ENCODE data around the gene GALNTL6. TPM values are rescaled to one million over a fixed set of nuclear protein-coding genes. Genes with fewer than 3 reads are reported as not detected.

The GALNTL6 gene
- total RNA-seq, 4 donors from 2014 or later, result 0.26 to 4.0 (median 1.5) TPM; not detected in 1

- H3K27ac ChIP-seq, result no peak overlapping the region
- H3K9me3 ChIP-seq, result no peaks in the 10 kb centered on the region
- no peak for TF ChIP-seq POLR2A (IDR thresholded peaks at IDR 0.05)
- no peak for TF ChIP-seq POLR2AphosphoS5 (IDR thresholded peaks at IDR 0.05)
- no peaks in the 10 kb centered on the region for H3K4me1 ChIP-seq
- no peak overlapping the region for H3K4me3 ChIP-seq
- DNase-seq (ENCODE audit: low spot score in 2 of 2), result no peak
- H3K36me3 ChIP-seq, result no peaks in the 10 kb centered on the region
- WGBS, result 85% methylated on average over 2 of the region's 2 CpGs
- H3K27me3 ChIP-seq, result no peaks in the 10 kb centered on the region
Observed at GRCh38 chr4:172045981-172046380, 232.8 kb downstream of the GALNTL6 start.

- no peaks in the 10 kb centered on the region for H3K27me3 ChIP-seq
- H3K36me3 ChIP-seq, result no peaks in the 10 kb centered on the region
- H3K27ac ChIP-seq, result no peak overlapping the region
- no peaks in the 10 kb centered on the region for H3K4me1 ChIP-seq
- WGBS, result 87% methylated on average over 1 of the region's 1 CpG
- DNase-seq (ENCODE audit: low spot score in 2 of 2), result no peak
- no peaks in the 10 kb centered on the region for H3K9me3 ChIP-seq
- no peak overlapping the region for H3K4me3 ChIP-seq
- no peak for TF ChIP-seq POLR2A (IDR thresholded peaks at IDR 0.05)
- no peak for TF ChIP-seq POLR2AphosphoS5 (IDR thresholded peaks at IDR 0.05)
- TF ChIP-seq EP300 (IDR thresholded peaks at IDR 0.05), result no peak
- TF ChIP-seq CTCF (IDR thresholded peaks at IDR 0.05), result no peak
Observed at GRCh38 chr4:172048666-172049065, 235.5 kb downstream of the GALNTL6 start.

GRCh38 chr4:172050911-172051310, 237.7 kb downstream of the GALNTL6 start:
- no peak for TF ChIP-seq EP300 (IDR thresholded peaks at IDR 0.05)
- TF ChIP-seq POLR2A (IDR thresholded peaks at IDR 0.05), result no peak
- TF ChIP-seq POLR2AphosphoS5 (IDR thresholded peaks at IDR 0.05), result no peak
- TF ChIP-seq CTCF (IDR thresholded peaks at IDR 0.05), result no peak
- no peaks in the 10 kb centered on the region for H3K4me1 ChIP-seq
- no peaks in the 10 kb centered on the region for H3K36me3 ChIP-seq
- WGBS, result 94% methylated on average over 4 of the region's 4 CpGs
- H3K4me3 ChIP-seq, result no peak overlapping the region
- H3K9me3 ChIP-seq, result no peaks in the 10 kb centered on the region
- no peak for DNase-seq (ENCODE audit: low spot score in 2 of 2)
- no peaks in the 10 kb centered on the region for H3K27me3 ChIP-seq
- H3K27ac ChIP-seq, result no peak overlapping the region

GRCh38 chr4:172055046-172055445, 241.8 kb downstream of the GALNTL6 start:
- no peak for DNase-seq (ENCODE audit: low spot score in 2 of 2)
- H3K4me1 ChIP-seq, result no peaks in the 10 kb centered on the region
- H3K36me3 ChIP-seq, result no peaks in the 10 kb centered on the region
- H3K4me3 ChIP-seq, result no peak overlapping the region
- no peak overlapping the region for H3K27ac ChIP-seq
- no peaks in the 10 kb centered on the region for H3K9me3 ChIP-seq
- no peak for TF ChIP-seq POLR2A (IDR thresholded peaks at IDR 0.05)
- TF ChIP-seq CTCF (IDR thresholded peaks at IDR 0.05), result no peak
- TF ChIP-seq POLR2AphosphoS5 (IDR thresholded peaks at IDR 0.05), result no peak
- no peak for TF ChIP-seq EP300 (IDR thresholded peaks at IDR 0.05)
- no peaks in the 10 kb centered on the region for H3K27me3 ChIP-seq
- WGBS, result 73% methylated on average over 1 of the region's 1 CpG

GRCh38 chr4:172055498-172055897, 242.3 kb downstream of the GALNTL6 start:
- 81% methylated on average over 2 of the region's 2 CpGs for WGBS
- Histone ChIP-seq H3K4me1 (no peaks in the 10 kb centered on the region), H3K4me3 (no peak overlapping the region), H3K36me3 (no peaks in the 10 kb centered on the region), H3K27me3 (no peaks in the 10 kb centered on the region), H3K27ac (no peak overlapping the region), H3K9me3 (no peaks in the 10 kb centered on the region)
- DNase-seq (ENCODE audit: low spot score in 2 of 2), result no peak
- TF ChIP-seq CTCF (IDR thresholded peaks at IDR 0.05), result no peak
- TF ChIP-seq POLR2A (IDR thresholded peaks at IDR 0.05), result no peak
- TF ChIP-seq POLR2AphosphoS5 (IDR thresholded peaks at IDR 0.05), result no peak
- TF ChIP-seq EP300 (IDR thresholded peaks at IDR 0.05), result no peak

GRCh38 chr4:172061204-172061603, 248.0 kb downstream of the GALNTL6 start:
- Histone ChIP-seq H3K27ac (no peak overlapping the region), H3K9me3 (no peaks in the 10 kb centered on the region), H3K27me3 (no peaks in the 10 kb centered on the region), H3K36me3 (no peaks in the 10 kb centered on the region), H3K4me3 (no peak overlapping the region), H3K4me1 (no peaks in the 10 kb centered on the region)
- no peak for DNase-seq (ENCODE audit: low spot score in 2 of 2)
- WGBS, result 50% methylated on average over 1 of the region's 1 CpG
- no peak for TF ChIP-seq POLR2AphosphoS5 (IDR thresholded peaks at IDR 0.05)
- no peak for TF ChIP-seq CTCF (IDR thresholded peaks at IDR 0.05)
- no peak for TF ChIP-seq POLR2A (IDR thresholded peaks at IDR 0.05)
- TF ChIP-seq EP300 (IDR thresholded peaks at IDR 0.05), result no peak

Measured in suprapubic skin (tissue), 4 donors.